ENCODE results near the gene DEFB132.

DNA sequence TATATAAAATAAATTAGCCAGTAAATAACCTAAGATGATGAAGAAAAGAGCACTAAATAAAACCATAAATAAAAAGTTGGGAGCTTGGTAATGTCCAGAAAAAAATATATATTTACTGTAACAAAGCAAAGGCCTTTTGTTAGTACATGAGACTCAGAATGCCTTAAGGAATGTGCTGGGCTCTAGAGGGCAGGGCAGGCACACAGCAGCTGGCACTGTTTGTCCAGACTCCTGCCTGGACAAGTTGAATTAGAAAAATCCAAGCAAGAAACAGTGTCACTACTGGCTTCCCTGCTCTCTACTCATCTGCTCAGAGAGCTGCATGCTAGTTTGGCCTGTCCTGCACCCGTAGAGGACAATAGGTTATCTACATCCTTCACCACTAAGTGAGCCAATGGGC is 21.6 kb upstream of the DEFB132 start:
- TF ChIP-seq TARDBP (IDR thresholded peaks at IDR 0.05) (no peak), SP1 (IDR thresholded peaks at IDR 0.05) (no peak), FOXM1 (IDR thresholded peaks at IDR 0.05; ENCODE audit: borderline replicate concordance) (no peak), ZNF384 (IDR thresholded peaks at IDR 0.05) (no peak), HDGF (IDR thresholded peaks at IDR 0.05; ENCODE audit: borderline replicate concordance) (no peak), CTBP1 (IDR thresholded peaks at IDR 0.05; ENCODE audit: borderline replicate concordance) (no peak), NFRKB (IDR thresholded peaks at IDR 0.05) (no peak), BHLHE40 (IDR thresholded peaks at IDR 0.05; ENCODE audit: borderline replicate concordance) (no peak), SUZ12 (IDR thresholded peaks at IDR 0.05) (no peak), ARNT (IDR thresholded peaks at IDR 0.05) (no peak), FOXK2 (IDR thresholded peaks at IDR 0.05) (no peak), L3MBTL2 (conservative IDR thresholded peaks at IDR 0.05) (no peak), ELF4 (IDR thresholded peaks at IDR 0.05) (no peak)
- TF ChIP-seq, protein P1, sequence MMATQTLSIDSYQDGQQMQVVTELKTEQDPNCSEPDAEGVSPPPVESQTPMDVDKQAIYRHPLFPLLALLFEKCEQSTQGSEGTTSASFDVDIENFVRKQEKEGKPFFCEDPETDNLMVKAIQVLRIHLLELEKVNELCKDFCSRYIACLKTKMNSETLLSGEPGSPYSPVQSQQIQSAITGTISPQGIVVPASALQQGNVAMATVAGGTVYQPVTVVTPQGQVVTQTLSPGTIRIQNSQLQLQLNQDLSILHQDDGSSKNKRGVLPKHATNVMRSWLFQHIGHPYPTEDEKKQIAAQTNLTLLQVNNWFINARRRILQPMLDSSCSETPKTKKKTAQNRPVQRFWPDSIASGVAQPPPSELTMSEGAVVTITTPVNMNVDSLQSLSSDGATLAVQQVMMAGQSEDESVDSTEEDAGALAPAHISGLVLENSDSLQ (IDR thresholded peaks at IDR 0.05), result no peak

All from HEK293T (cell line).